ENCODE measurements around the gene PIGQ. TPM values are rescaled to one million over a fixed set of nuclear protein-coding genes. Genes with fewer than 3 reads are reported as not detected.

Gene PIGQ
- total RNA-seq, 1 donor = 22.0 TPM

DNA sequence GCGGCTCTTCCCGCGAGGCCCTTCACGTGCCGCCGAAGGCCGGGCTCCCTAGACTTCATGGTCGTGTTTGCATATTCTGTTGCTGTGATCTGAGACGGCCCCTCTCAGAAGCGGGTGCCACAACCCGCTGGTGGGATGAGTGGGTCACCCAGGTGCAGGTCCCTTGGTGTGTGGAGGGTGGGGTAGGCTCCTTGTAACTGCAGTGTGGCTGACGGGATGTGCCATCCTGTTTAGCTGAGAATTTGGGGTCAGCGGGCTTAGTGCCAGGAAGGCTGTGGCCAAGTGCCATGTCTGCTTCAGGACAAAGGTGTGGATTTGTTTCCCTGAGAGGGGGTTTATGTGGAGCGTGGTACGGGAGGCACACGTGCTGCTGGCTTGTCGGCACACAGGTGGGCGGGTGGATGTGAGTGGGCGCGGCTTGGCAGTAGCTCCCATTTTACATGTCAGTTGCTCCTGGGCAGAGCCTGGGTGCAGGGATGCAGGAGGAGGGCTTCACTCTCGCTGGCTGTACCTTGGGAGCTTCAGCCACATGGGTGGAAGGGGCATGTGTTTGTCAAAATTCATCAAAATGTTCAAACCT lies 51.8 kb downstream of the PIGQ start:
- H3K4me3 ChIP-seq (ENCODE audit: low read depth, low read length) = peak overlapping the region; percentile 4
- TF ChIP-seq, protein P1, sequence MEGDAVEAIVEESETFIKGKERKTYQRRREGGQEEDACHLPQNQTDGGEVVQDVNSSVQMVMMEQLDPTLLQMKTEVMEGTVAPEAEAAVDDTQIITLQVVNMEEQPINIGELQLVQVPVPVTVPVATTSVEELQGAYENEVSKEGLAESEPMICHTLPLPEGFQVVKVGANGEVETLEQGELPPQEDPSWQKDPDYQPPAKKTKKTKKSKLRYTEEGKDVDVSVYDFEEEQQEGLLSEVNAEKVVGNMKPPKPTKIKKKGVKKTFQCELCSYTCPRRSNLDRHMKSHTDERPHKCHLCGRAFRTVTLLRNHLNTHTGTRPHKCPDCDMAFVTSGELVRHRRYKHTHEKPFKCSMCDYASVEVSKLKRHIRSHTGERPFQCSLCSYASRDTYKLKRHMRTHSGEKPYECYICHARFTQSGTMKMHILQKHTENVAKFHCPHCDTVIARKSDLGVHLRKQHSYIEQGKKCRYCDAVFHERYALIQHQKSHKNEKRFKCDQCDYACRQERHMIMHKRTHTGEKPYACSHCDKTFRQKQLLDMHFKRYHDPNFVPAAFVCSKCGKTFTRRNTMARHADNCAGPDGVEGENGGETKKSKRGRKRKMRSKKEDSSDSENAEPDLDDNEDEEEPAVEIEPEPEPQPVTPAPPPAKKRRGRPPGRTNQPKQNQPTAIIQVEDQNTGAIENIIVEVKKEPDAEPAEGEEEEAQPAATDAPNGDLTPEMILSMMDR (IDR thresholded peaks at IDR 0.05; ENCODE audit: insufficient read depth, low read depth, low read length) = no peak
- DNase-seq (ENCODE audit: low read depth) = no peak

DNA sequence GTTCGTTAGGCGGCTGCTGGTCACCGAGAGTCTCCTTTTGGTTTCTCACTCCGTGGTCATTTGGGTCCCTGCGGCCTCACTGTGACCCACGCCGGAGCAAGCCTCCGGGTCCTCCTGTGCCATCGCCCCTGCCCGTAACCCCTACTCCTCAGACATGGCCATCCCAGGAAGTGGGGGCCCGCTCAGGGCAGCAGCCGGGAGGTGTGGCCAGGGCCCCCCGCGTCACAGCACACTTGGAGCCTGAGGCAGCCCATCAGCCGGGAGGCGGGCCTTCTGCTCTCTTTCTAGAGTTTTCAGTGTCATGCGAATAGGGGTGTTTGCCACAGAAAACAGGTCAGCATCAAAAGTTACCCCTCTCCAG lies 53.1 kb downstream of the PIGQ start:
- no peak for DNase-seq (ENCODE audit: low read depth)
- TF ChIP-seq, protein P1 (IDR thresholded peaks at IDR 0.05; ENCODE audit: insufficient read depth, low read depth, low read length) = no peak

DNA sequence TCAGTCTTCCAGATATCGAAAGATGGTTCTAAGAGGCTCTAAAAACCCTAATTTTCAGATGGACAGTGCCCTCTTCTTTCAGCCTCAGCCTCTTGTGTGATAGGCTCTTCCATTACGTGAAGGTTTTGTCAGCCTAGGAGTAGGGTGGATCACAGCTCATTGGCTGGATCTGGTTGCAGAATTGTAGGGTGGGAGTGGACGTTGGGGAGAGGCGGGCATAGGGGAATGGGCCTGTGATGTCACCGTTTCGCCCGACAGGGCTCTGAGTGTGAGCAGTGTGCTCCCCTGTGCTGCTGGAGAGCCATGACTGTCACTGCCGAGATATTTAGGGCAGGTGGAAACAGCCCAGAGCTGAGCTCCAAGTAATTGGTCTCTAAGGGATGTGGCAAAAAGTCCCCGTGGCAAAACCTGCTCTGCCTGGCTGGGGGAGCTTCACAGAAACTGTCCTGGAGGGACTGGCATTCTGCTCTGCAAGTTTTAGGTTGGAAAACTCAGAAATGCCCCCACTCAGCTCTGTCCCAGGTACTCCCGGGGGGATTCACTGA lies 54.8 kb downstream of the PIGQ start:
- DNase-seq (ENCODE audit: low read depth) = no peak
- H3K4me3 ChIP-seq (ENCODE audit: low read depth, low read length) = no peak overlapping the region
- TF ChIP-seq, protein P1 (IDR thresholded peaks at IDR 0.05; ENCODE audit: insufficient read depth, low read depth, low read length) = no peak

More for the DNA sequence above, 53.1 kb downstream of the PIGQ start:
- H3K4me3 ChIP-seq (ENCODE audit: low read depth, low read length) = no peak overlapping the region

DNA sequence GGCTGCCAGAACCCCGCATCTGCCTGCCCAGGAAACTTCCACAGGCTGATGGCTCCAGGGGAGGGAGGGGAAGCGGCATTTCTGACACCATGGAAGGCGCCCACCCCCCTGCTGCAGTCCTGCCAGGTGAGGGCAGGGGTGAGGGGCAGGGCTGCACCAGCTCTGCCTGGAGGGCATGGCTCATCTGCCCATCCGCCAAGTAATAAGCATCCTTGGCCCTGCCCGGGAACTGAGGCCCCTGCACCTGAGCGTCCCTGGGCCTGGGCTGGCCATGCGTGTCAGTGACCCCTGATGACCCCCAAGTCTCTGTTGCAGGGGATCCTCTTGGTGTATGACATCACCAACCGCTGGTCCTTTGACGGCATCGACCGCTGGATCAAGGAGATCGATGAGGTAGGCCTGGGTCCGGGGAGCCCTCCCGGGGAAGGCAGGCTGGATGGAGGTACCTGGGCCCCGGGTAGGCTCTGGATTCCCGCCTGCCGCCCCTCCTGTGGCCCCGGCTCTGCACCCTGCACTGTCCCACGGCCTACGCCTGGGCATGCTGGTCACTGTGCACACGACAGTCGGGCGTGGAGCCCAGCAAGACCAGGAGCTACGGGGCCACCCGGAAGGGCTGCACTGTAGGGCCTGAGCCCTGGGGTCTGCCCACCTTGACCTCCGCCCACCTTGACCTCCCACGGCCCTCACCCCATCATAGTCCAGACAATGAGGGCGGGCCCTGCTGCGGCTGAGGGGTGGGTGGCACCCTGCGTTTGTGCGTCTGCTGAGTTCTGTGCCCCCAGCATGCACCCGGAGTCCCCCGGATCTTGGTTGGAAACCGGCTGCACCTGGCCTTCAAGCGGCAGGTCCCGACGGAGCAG lies 55.6 kb downstream of the PIGQ start:
- TF ChIP-seq, protein P1 (IDR thresholded peaks at IDR 0.05; ENCODE audit: insufficient read depth, low read depth, low read length) = no peak
- no peak overlapping the region for H3K4me3 ChIP-seq (ENCODE audit: low read depth, low read length)
- DNase-seq (ENCODE audit: low read depth) = no peak

DNA sequence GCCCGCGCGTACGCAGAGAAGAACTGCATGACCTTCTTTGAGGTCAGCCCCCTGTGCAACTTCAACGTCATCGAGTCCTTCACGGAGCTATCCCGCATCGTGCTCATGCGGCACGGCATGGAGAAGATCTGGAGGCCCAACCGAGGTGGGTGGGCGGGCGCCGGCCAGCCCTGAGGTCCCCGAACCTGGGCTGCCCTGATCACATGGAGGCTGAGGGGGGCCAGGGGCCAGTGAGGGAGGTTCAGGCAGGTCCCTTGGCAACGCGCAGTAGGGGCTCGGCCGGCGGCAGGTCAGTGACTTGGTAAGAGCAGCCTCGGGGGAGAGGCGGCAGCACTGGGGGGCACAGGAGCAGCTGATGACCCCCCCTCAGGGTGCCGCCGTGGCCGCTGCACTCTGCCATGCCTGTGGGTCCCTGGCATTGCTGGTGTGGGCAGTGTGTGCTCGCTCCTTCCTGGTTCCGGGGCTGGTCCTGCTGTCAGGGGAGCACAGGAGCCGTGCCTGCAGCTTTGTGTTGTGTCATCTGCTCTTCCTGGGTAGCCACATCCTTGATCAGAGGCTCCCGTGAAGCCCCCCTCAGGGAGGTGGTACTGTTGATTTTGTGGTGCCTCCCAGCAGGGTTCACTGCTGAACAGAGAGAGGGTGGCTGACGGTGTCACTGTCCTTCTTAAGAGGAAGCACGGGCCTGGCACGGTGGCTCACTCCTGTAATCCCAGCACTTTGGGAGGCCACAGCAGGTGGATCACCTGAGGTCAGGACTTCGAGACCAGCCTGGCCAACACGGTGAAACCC lies 56.4 kb downstream of the PIGQ start:
- no peak for DNase-seq (ENCODE audit: low read depth)
- no peak overlapping the region for H3K4me3 ChIP-seq (ENCODE audit: low read depth, low read length)
- TF ChIP-seq, protein P1 (IDR thresholded peaks at IDR 0.05; ENCODE audit: insufficient read depth, low read depth, low read length) = no peak

DNA sequence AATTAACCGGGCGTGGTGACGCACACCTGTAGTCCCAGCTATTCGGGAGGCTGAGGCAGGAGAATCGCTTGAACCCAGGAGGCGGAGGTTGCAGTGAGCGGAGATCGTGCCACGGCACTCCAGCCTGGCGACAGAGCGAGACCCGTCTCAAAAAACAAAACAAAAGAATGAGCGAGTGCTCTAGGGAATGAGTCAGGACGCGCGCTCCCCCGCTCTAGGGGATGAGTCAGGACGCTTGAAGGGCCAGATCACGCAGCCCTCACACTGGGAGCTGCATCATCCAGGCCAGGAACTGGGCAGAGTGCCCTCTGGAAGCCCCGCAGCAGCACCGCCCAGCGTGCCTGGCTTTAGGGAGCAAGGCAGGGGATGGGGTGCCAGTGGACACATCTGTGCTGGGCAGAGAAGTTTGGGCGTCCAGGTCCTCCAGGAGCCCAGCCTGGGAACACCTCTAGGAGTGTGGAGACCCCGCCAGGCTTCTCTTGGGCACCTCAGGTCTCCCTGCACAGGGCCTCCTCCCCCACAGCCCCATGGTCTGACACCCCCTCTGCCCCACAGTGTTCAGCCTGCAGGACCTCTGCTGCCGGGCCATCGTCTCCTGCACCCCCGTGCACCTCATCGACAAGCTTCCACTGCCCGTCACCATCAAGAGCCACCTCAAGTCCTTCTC lies 57.2 kb downstream of the PIGQ start:
- DNase-seq (ENCODE audit: low read depth) = peak; percentile 95
- TF ChIP-seq, protein P1 (IDR thresholded peaks at IDR 0.05; ENCODE audit: insufficient read depth, low read depth, low read length) = no peak
- H3K4me3 ChIP-seq (ENCODE audit: low read depth, low read length) = no peak overlapping the region

Data from fibroblast of villous mesenchyme (primary cell).